Neuronal stem cell (in vitro differentiated cells): ENCODE results near the gene RNGTT.

Experiments used
- DNase-seq: peaks from one replicate; pipeline ENCODE4 v3.0.0-alpha.2; 2013; ENCODE audit warnings: low spot score
- H2AFZ ChIP-seq: one replicate; pipeline ENCODE4 v1.6.1; 2013; ENCODE audit warnings: mild to moderate bottlenecking, low read length, inconsistent platforms
- H2AK5ac ChIP-seq: 2 replicates; pipeline ENCODE4 v1.6.1; 2013; ENCODE audit warnings: low read depth, mild to moderate bottlenecking, inconsistent platforms, low read length, moderate library complexity, mixed read lengths
- H2BK120ac ChIP-seq: 2 replicates; pipeline ENCODE4 v1.6.1; 2013; ENCODE audit warnings: low read depth, mild to moderate bottlenecking, inconsistent platforms, low read length, moderate library complexity, mixed read lengths
- H2BK12ac ChIP-seq: one replicate; pipeline ENCODE4 v1.6.1; 2013; ENCODE audit warnings: low read length, inconsistent platforms
- H2BK15ac ChIP-seq: 2 replicates; pipeline ENCODE4 v1.6.1; 2013; ENCODE audit warnings: mild to moderate bottlenecking, low read length, inconsistent platforms, mixed read lengths
- H2BK5ac ChIP-seq: one replicate; pipeline ENCODE4 v1.6.1; 2013; ENCODE audit warnings: inconsistent platforms, mild to moderate bottlenecking, low read length, moderate library complexity
- H3K14ac ChIP-seq: one replicate; pipeline ENCODE4 v1.6.1; 2013; ENCODE audit warnings: low read length, inconsistent platforms
- H3K18ac ChIP-seq: 2 replicates; pipeline ENCODE4 v1.6.1; 2013; ENCODE audit warnings: low read length, inconsistent platforms
- H3K23ac ChIP-seq: 2 replicates; pipeline ENCODE4 v1.6.1; 2013; ENCODE audit warnings: low read depth, mild to moderate bottlenecking, mixed read lengths, low read length, inconsistent platforms; ENCODE audit not compliant: poor library complexity
- H3K27ac ChIP-seq: replicated peaks from 3 replicates; pipeline ENCODE4 v1.5.1; 2013; ENCODE audit warnings: low read length, inconsistent platforms
- H3K27me3 ChIP-seq, 3 experiments: 2 replicates each; pipeline ENCODE4 v1.6.1; 2013; ENCODE audit warnings: low read length in 3 of 3, mild to moderate bottlenecking in 2 of 3, inconsistent platforms in 1 of 3, low read depth in 1 of 3, mixed read lengths in 1 of 3, moderate library complexity in 1 of 3; ENCODE audit not compliant: control insufficient read depth in 3 of 3, insufficient read depth in 3 of 3
- H3K36me3 ChIP-seq, 2 donors: replicated peaks in 1 of 2; 2 replicates each; pipeline ENCODE4 v1.6.1; 2013; ENCODE audit warnings: low read length in 2 of 2; ENCODE audit not compliant: control insufficient read depth in 2 of 2, insufficient read depth in 2 of 2
- H3K4ac ChIP-seq: 2 replicates; pipeline ENCODE4 v1.6.1; 2013; ENCODE audit warnings: inconsistent platforms, mild to moderate bottlenecking, low read length, moderate library complexity
- H3K4me1 ChIP-seq, 2 donors: 1 replicate in 1 of 2; 2 replicates in 1 of 2; pipeline ENCODE4 v1.6.1; 2013; ENCODE audit warnings: low read length in 2 of 2, low read depth in 1 of 2; ENCODE audit not compliant: control insufficient read depth in 2 of 2, insufficient read depth in 1 of 2
- H3K4me2 ChIP-seq: one replicate; pipeline ENCODE4 v1.6.1; 2013; ENCODE audit warnings: mild to moderate bottlenecking, low read length, inconsistent platforms; ENCODE audit not compliant: insufficient read depth, poor library complexity, severe bottlenecking
- H3K4me3 ChIP-seq, 2 donors: 2 replicates each; pipeline ENCODE4 v1.5.1; 2013; ENCODE audit warnings: low read length in 2 of 2, mild to moderate bottlenecking in 2 of 2, inconsistent platforms in 1 of 2, moderate library complexity in 1 of 2
- H3K79me1 ChIP-seq: one replicate; pipeline ENCODE4 v1.6.1; 2013; ENCODE audit warnings: low read depth, mild to moderate bottlenecking, inconsistent platforms, low read length, moderate library complexity
- H3K9ac ChIP-seq: one replicate; pipeline ENCODE4 v1.6.1; 2013; ENCODE audit warnings: mild to moderate bottlenecking, low read depth, low read length, inconsistent platforms; ENCODE audit not compliant: poor library complexity
- H3K9me3 ChIP-seq, 2 donors: replicated peaks in 1 of 2; 2 replicates each; pipeline versions ENCODE3 to v1.6.1; 2013; ENCODE audit warnings: low read length in 2 of 2, mild to moderate bottlenecking in 2 of 2, inconsistent platforms in 1 of 2, low read depth in 1 of 2, mixed read lengths in 1 of 2, moderate library complexity in 1 of 2; ENCODE audit not compliant: control insufficient read depth in 2 of 2, insufficient read depth in 1 of 2
- H4K8ac ChIP-seq: one replicate; pipeline ENCODE4 v1.6.1; 2013; ENCODE audit warnings: low read depth, mild to moderate bottlenecking, inconsistent platforms, low read length, moderate library complexity
- H4K91ac ChIP-seq: one replicate; pipeline ENCODE4 v1.6.1; 2013; ENCODE audit warnings: low read length, low read depth, mild to moderate bottlenecking, inconsistent platforms; ENCODE audit not compliant: poor library complexity
- WGBS, 2 donors: extraction: QIAGEN DNeasy Blood & Tissue Kit; methylation state at CpG; one replicate each; pipeline ENCODE4 v1.1.7; 2013; ENCODE audit warnings: missing lambda C conversion rate in 2 of 2, mixed read lengths in 1 of 2; ENCODE audit not compliant: insufficient read length in 2 of 2, insufficient replicate concordance in 1 of 2; ENCODE audit errors: extremely low coverage in 2 of 2; 5-methylcytosine and 5-hydroxymethylcytosine counted together

Gene RNGTT

GRCh38 chr6:88884361-88884760, 79.1 kb downstream of the RNGTT start:
- H2BK15ac ChIP-seq: no peak overlapping the region
- no peak overlapping the region for H3K4me3 ChIP-seq
- no peak overlapping the region for H2AFZ ChIP-seq
- no peak overlapping the region for H3K4me2 ChIP-seq
- H3K18ac ChIP-seq: no peak overlapping the region
- H3K27me3 ChIP-seq: no peaks in the 10 kb centered on the region
- no peak overlapping the region for H3K23ac ChIP-seq
- H4K91ac ChIP-seq: no peak overlapping the region
- no peak overlapping the region for H2AK5ac ChIP-seq
- no peak overlapping the region for H2BK12ac ChIP-seq
- no peak overlapping the region for H2BK120ac ChIP-seq
- H3K4ac ChIP-seq: no peak overlapping the region
- H3K9me3 ChIP-seq: peaks cover 0 to 14% of the 10 kb centered on the region in 2 donors
- no peak overlapping the region for H3K27ac ChIP-seq
- no peak for DNase-seq
- no peak overlapping the region for H3K14ac ChIP-seq
- peaks cover 0 to 57% of the 10 kb centered on the region in 2 donors for H3K36me3 ChIP-seq
- H4K8ac ChIP-seq: no peak overlapping the region
- no peaks in the 10 kb centered on the region for H3K79me1 ChIP-seq
- no peak overlapping the region for H3K9ac ChIP-seq
- H3K4me1 ChIP-seq: peaks cover 0 to 5% of the 10 kb centered on the region in 2 donors
- H2BK5ac ChIP-seq: no peak overlapping the region

- no CpG with 5 or more reads among the region's 2 CpGs for WGBS, 2 donors
- Histone ChIP-seq H3K9me3 (peaks cover 0 to 14% of the 10 kb centered on the region in 2 donors), H4K8ac (no peak overlapping the region), H3K4me3 (no peak overlapping the region), H3K27me3 (no peaks in the 10 kb centered on the region), H3K9ac (no peak overlapping the region), H3K36me3 (peaks cover 0 to 39% of the 10 kb centered on the region in 2 donors), H3K4ac (no peak overlapping the region), H2BK120ac (no peak overlapping the region), H3K14ac (no peak overlapping the region), H3K18ac (no peak overlapping the region), H3K4me2 (no peak overlapping the region), H2AK5ac (no peak overlapping the region), H4K91ac (no peak overlapping the region), H3K79me1 (peaks cover 1% of the 10 kb centered on the region), H2BK5ac (no peak overlapping the region), H2AFZ (no peak overlapping the region), H3K4me1 (peaks cover 0 to 5% of the 10 kb centered on the region in 2 donors), H3K27ac (peak overlapping the region; percentile 28), H2BK12ac (no peak overlapping the region), H3K23ac (no peak overlapping the region), H2BK15ac (no peak overlapping the region)
- DNase-seq: peak; percentile 30
These were observed 80.9 kb downstream of the RNGTT start for GRCh38 chr6:88882536-88882935.

GRCh38 chr6:88881451-88881850, 82.0 kb downstream of the RNGTT start:
- no peak overlapping the region for H3K27ac ChIP-seq

GRCh38 chr6:88880021-88880420, 83.4 kb downstream of the RNGTT start:
- no peak overlapping the region for H2AFZ ChIP-seq
- no peak overlapping the region for H3K4me2 ChIP-seq
- peaks cover 1% of the 10 kb centered on the region for H3K79me1 ChIP-seq
- H3K18ac ChIP-seq: no peak overlapping the region
- no peak overlapping the region for H3K14ac ChIP-seq
- no peak overlapping the region for H2BK5ac ChIP-seq
- H3K9me3 ChIP-seq: peaks cover 0 to 7% of the 10 kb centered on the region in 2 donors
- no peak overlapping the region for H4K91ac ChIP-seq
- peaks cover 0 to 17% of the 10 kb centered on the region in 2 donors for H3K36me3 ChIP-seq
- no peak overlapping the region for H2AK5ac ChIP-seq
- no peak overlapping the region for H3K23ac ChIP-seq
- H3K9ac ChIP-seq: no peak overlapping the region
- H3K27ac ChIP-seq: no peak overlapping the region
- no peak overlapping the region for H3K4ac ChIP-seq
- no peak overlapping the region for H2BK12ac ChIP-seq
- no peak overlapping the region for H4K8ac ChIP-seq
- H3K27me3 ChIP-seq: no peaks in the 10 kb centered on the region
- H2BK120ac ChIP-seq: no peak overlapping the region
- peaks cover 0 to 5% of the 10 kb centered on the region in 2 donors for H3K4me1 ChIP-seq
- no CpG with 5 or more reads among the region's 2 CpGs for WGBS, 2 donors
- no peak overlapping the region for H3K4me3 ChIP-seq
- no peak overlapping the region for H2BK15ac ChIP-seq
- DNase-seq: no peak

More at GRCh38 chr6:88881451-88881850, 82.0 kb downstream of the RNGTT start:
- no peak overlapping the region for H4K91ac ChIP-seq
- peaks cover 0 to 5% of the 10 kb centered on the region in 2 donors for H3K4me1 ChIP-seq
- no peak overlapping the region for H2AFZ ChIP-seq
- H2BK12ac ChIP-seq: no peak overlapping the region
- WGBS, 2 donors: no CpG with 5 or more reads among the region's 1 CpG
- no peak overlapping the region for H3K4me2 ChIP-seq
- H3K79me1 ChIP-seq: peaks cover 1% of the 10 kb centered on the region
- no peak overlapping the region for H2BK120ac ChIP-seq
- no peak overlapping the region for H3K14ac ChIP-seq
- no peak overlapping the region for H3K23ac ChIP-seq
- DNase-seq: no peak
- peaks cover 0 to 14% of the 10 kb centered on the region in 2 donors for H3K9me3 ChIP-seq
- H3K4me3 ChIP-seq: no peak overlapping the region
- no peaks in the 10 kb centered on the region for H3K27me3 ChIP-seq
- H2AK5ac ChIP-seq: no peak overlapping the region
- H2BK15ac ChIP-seq: no peak overlapping the region
- peaks cover 0 to 29% of the 10 kb centered on the region in 2 donors for H3K36me3 ChIP-seq
- H2BK5ac ChIP-seq: no peak overlapping the region
- H3K9ac ChIP-seq: no peak overlapping the region
- H4K8ac ChIP-seq: no peak overlapping the region
- H3K4ac ChIP-seq: no peak overlapping the region
- H3K18ac ChIP-seq: no peak overlapping the region
